H9 (cell line): ENCODE results near the gene IRF2BP2. TPM values are rescaled to one million over a fixed set of nuclear protein-coding genes. Genes with fewer than 3 reads are reported as not detected.
"Not testable (repeated sequence)": the region's sequence is repeated elsewhere in the genome, so short reads cannot be mapped to it uniquely, and the experiment has no call there.

Experiments used
- DNase-seq: peaks from one replicate; pipeline ENCODE4 v3.0.0-alpha.2; 2017
- H2AFZ ChIP-seq: one replicate; pipeline ENCODE4 v1.6.1; 2013; ENCODE audit warnings: mild to moderate bottlenecking, low read length, control low read depth, moderate library complexity
- H2AK5ac ChIP-seq: 2 replicates; pipeline ENCODE4 v1.6.1; 2013; ENCODE audit warnings: low read length, control low read depth, mixed read lengths; ENCODE audit not compliant: insufficient read length
- H2BK120ac ChIP-seq: one replicate; pipeline ENCODE4 v1.6.1; 2013; ENCODE audit warnings: low read depth, mild to moderate bottlenecking, low read length, control low read depth, inconsistent platforms; ENCODE audit not compliant: poor library complexity, severe bottlenecking
- H2BK12ac ChIP-seq: 2 replicates; pipeline ENCODE4 v1.6.1; 2013; ENCODE audit warnings: low read length, control low read depth, mixed read lengths, low read depth; ENCODE audit not compliant: insufficient read length
- H2BK15ac ChIP-seq: 2 replicates; pipeline ENCODE4 v1.6.1; 2013; ENCODE audit warnings: low read depth, low read length, control low read depth
- H2BK20ac ChIP-seq: one replicate; pipeline ENCODE4 v1.6.1; 2013; ENCODE audit warnings: low read depth, mild to moderate bottlenecking, low read length, control low read depth, inconsistent platforms; ENCODE audit not compliant: poor library complexity, severe bottlenecking
- H2BK5ac ChIP-seq: 2 replicates; pipeline ENCODE4 v1.6.1; 2013; ENCODE audit warnings: low read length, control low read depth, mixed read lengths; ENCODE audit not compliant: insufficient read length
- H3K14ac ChIP-seq: 2 replicates; pipeline ENCODE4 v1.6.1; 2013; ENCODE audit warnings: low read length, control low read depth; ENCODE audit not compliant: insufficient read depth
- H3K18ac ChIP-seq: 2 replicates; pipeline ENCODE4 v1.6.1; 2013; ENCODE audit warnings: low read depth, mild to moderate bottlenecking, mixed read lengths, low read length, control low read depth; ENCODE audit not compliant: insufficient read length
- H3K23ac ChIP-seq: 2 replicates; pipeline ENCODE4 v1.6.1; 2013; ENCODE audit warnings: low read length, control low read depth, mixed read lengths, low read depth; ENCODE audit not compliant: insufficient read length
- H3K23me2 ChIP-seq: 2 replicates; pipeline ENCODE4 v1.6.1; 2013; ENCODE audit warnings: low read depth, mild to moderate bottlenecking, mixed read lengths, low read length, control low read depth; ENCODE audit not compliant: insufficient read length, poor library complexity, severe bottlenecking
- H3K27ac ChIP-seq: 2 replicates; pipeline ENCODE4 v1.5.1; 2013; ENCODE audit warnings: low read length, control low read depth, mixed read lengths, low read depth; ENCODE audit not compliant: insufficient read length
- H3K27me3 ChIP-seq: 2 replicates; pipeline ENCODE4 v1.6.1; 2013; ENCODE audit warnings: low read length, control low read depth, inconsistent platforms; ENCODE audit not compliant: insufficient read depth
- H3K4ac ChIP-seq: 2 replicates; pipeline ENCODE4 v1.6.1; 2013; ENCODE audit warnings: low read depth, mild to moderate bottlenecking, control low read depth, inconsistent platforms, low read length, moderate library complexity
- H3K4me1 ChIP-seq: 2 replicates; pipeline ENCODE4 v1.6.1; 2013; ENCODE audit warnings: low read length, control low read depth, inconsistent platforms; ENCODE audit not compliant: insufficient read depth
- H3K4me2 ChIP-seq: 2 replicates; pipeline ENCODE4 v1.6.1; 2013; ENCODE audit warnings: low read length, control low read depth, mixed read lengths; ENCODE audit not compliant: insufficient read length, insufficient read depth
- H3K56ac ChIP-seq: 2 replicates; pipeline ENCODE4 v1.6.1; 2013; ENCODE audit warnings: low read depth, mild to moderate bottlenecking, mixed read lengths, low read length, control low read depth; ENCODE audit not compliant: insufficient read length
- H3K79me1 ChIP-seq: 2 replicates; pipeline ENCODE4 v1.6.1; 2013; ENCODE audit warnings: low read depth, mild to moderate bottlenecking, moderate library complexity, low read length, control low read depth, inconsistent platforms; ENCODE audit not compliant: insufficient read depth, poor library complexity, severe bottlenecking
- H3K79me2 ChIP-seq: 2 replicates; pipeline ENCODE4 v1.6.1; 2013; ENCODE audit warnings: low read length, control low read depth, inconsistent platforms; ENCODE audit not compliant: insufficient read depth
- H3K9ac ChIP-seq: 2 replicates; pipeline ENCODE4 v1.6.1; 2013; ENCODE audit warnings: low read length, control low read depth, mixed read lengths; ENCODE audit not compliant: insufficient read length; ENCODE audit errors: extremely low read depth
- H3K9me3 ChIP-seq: one replicate; pipeline ENCODE4 v1.6.1; 2013; ENCODE audit warnings: low read depth, low read length, inconsistent platforms; ENCODE audit not compliant: control insufficient read depth
- H3T11ph ChIP-seq: one replicate; pipeline ENCODE4 v1.6.1; 2013; ENCODE audit warnings: mild to moderate bottlenecking, low read length, control low read depth, inconsistent platforms
- H4K20me1 ChIP-seq: one replicate; pipeline ENCODE4 v1.6.1; 2013; ENCODE audit not compliant: control insufficient read depth, insufficient read length, insufficient read depth
- H4K5ac ChIP-seq: 2 replicates; pipeline ENCODE4 v1.6.1; 2013; ENCODE audit warnings: low read depth, mild to moderate bottlenecking, mixed read lengths, low read length, control low read depth; ENCODE audit not compliant: insufficient read length
- H4K8ac ChIP-seq: replicated peaks from 2 replicates; pipeline ENCODE4 v1.6.1; 2013; ENCODE audit warnings: low read length, control low read depth, mixed read lengths, low read depth; ENCODE audit not compliant: insufficient read length
- H4K91ac ChIP-seq: 2 replicates; pipeline ENCODE4 v1.6.1; 2013; ENCODE audit warnings: low read depth, mild to moderate bottlenecking, moderate library complexity, mixed read lengths, low read length, control low read depth; ENCODE audit not compliant: insufficient read length
- H3K27ac Mint-ChIP-seq, 3 experiments: 2 replicates in 2 of 3; 3 replicates in 1 of 3; pipeline ENCODE4 v1.8.0; 2020 to 2021; ENCODE audit warnings: mixed read lengths in 3 of 3, mild to moderate bottlenecking in 1 of 3, moderate library complexity in 1 of 3
- H3K27me3 Mint-ChIP-seq: 2 replicates; pipeline ENCODE4 v1.8.0; 2021; ENCODE audit warnings: low read depth, mild to moderate bottlenecking, moderate library complexity, mixed read lengths
- H3K36me3 Mint-ChIP-seq, 3 experiments: 2 replicates in 2 of 3; 3 replicates in 1 of 3; pipeline ENCODE4 v1.8.0; 2020 to 2021; ENCODE audit warnings: low read depth in 3 of 3, mixed read lengths in 3 of 3; ENCODE audit not compliant: insufficient read depth in 1 of 3
- H3K4me1 Mint-ChIP-seq, 2 experiments: 2 replicates each; pipeline ENCODE4 v1.8.0; 2020; ENCODE audit warnings: mixed read lengths in 2 of 2
- H3K4me3 Mint-ChIP-seq, 2 experiments: 2 replicates in 1 of 2; 3 replicates in 1 of 2; pipeline ENCODE4 v1.8.0; 2020 to 2021; ENCODE audit warnings: mild to moderate bottlenecking in 2 of 2, mixed read lengths in 2 of 2, moderate library complexity in 1 of 2
- H3K9me3 Mint-ChIP-seq, 2 experiments: 2 replicates in 1 of 2; 3 replicates in 1 of 2; pipeline ENCODE4 v1.8.0; 2020; ENCODE audit warnings: mild to moderate bottlenecking in 2 of 2, mixed read lengths in 2 of 2, moderate library complexity in 1 of 2
- CTCF ChIP-seq: fragments of 200-600 bp; sonication (generic); conservative IDR thresholded peaks from 3 replicates; pipeline ENCODE4 v1.8.0; 2021; ENCODE audit warnings: antibody characterized with exemption, mild to moderate bottlenecking
- WGBS: extraction: QIAGEN DNeasy Blood & Tissue Kit; methylation state at CpG from one replicate; pipeline ENCODE4 v1.1.7; 2013; ENCODE audit warnings: missing lambda C conversion rate, low lambda C conversion rate, mixed read lengths; ENCODE audit not compliant: insufficient read length; ENCODE audit errors: extremely low coverage; 5-methylcytosine and 5-hydroxymethylcytosine counted together
- total RNA-seq: library from RNA; stranded (reverse); gene quantifications from 2 replicates; pipeline ENCODE4 v1.2.1, GENCODE V29; 2021

Gene IRF2BP2
- total RNA-seq, 1 experiment from 2014 or later = 80.2 TPM

- Histone ChIP-seq H3K27me3 (no peaks in the 10 kb centered on the region), H2BK5ac (no peak overlapping the region), H3K79me1 (no peaks in the 10 kb centered on the region), H3K23ac (no peak overlapping the region), H3K9me3 (no peaks in the 10 kb centered on the region), H3K23me2 (no peaks in the 10 kb centered on the region), H3T11ph (no peak overlapping the region), H4K8ac (no peak overlapping the region), H2BK20ac (no peak overlapping the region), H4K20me1 (no peaks in the 10 kb centered on the region), H3K9ac (no peak overlapping the region), H2AK5ac (no peak overlapping the region), H2BK15ac (no peak overlapping the region), H2BK120ac (no peak overlapping the region), H2AFZ (no peak overlapping the region), H3K4me1 (no peaks in the 10 kb centered on the region), H4K5ac (no peak overlapping the region), H4K91ac (no peak overlapping the region), H2BK12ac (no peak overlapping the region), H3K4me2 (no peak overlapping the region), H3K14ac (no peak overlapping the region), H3K27ac (no peak overlapping the region), H3K56ac (no peak overlapping the region), H3K79me2 (no peaks in the 10 kb centered on the region), H3K4ac (no peak overlapping the region), H3K18ac (no peak overlapping the region)
- H3K9me3 Mint-ChIP-seq = no peaks in the 10 kb centered on the region
- TF ChIP-seq CTCF = no peak
- H3K36me3 Mint-ChIP-seq = no peaks in the 10 kb centered on the region
- peaks cover 7% of the 10 kb centered on the region in 2 experiments; a peak in 2 of 4 replicates for H3K4me1 Mint-ChIP-seq
- WGBS = no CpG with 5 or more reads among the region's 4 CpGs
- no peak for DNase-seq
- no peaks in the 10 kb centered on the region for H3K27me3 Mint-ChIP-seq
- no peak overlapping the region for H3K4me3 Mint-ChIP-seq
- H3K27ac Mint-ChIP-seq = no peak overlapping the region
Measured at GRCh38 chr1:234638832-234639799, 29.1 kb upstream of the IRF2BP2 start.

GRCh38 chr1:234634922-234635321 is 24.9 kb upstream of the IRF2BP2 start:
- H3T11ph ChIP-seq, H4K20me1 ChIP-seq, H3K23ac ChIP-seq, H3K27me3 Mint-ChIP-seq, H3K79me1 ChIP-seq, H3K23me2 ChIP-seq, H3K27ac Mint-ChIP-seq, H3K79me2 ChIP-seq, DNase-seq, H3K56ac ChIP-seq, H3K4me2 ChIP-seq, H3K4me1 ChIP-seq, H3K9me3 ChIP-seq, H3K27ac ChIP-seq, H2BK20ac ChIP-seq, H2BK120ac ChIP-seq, H3K14ac ChIP-seq, H4K8ac ChIP-seq, H2BK15ac ChIP-seq, H2BK5ac ChIP-seq, H3K36me3 Mint-ChIP-seq, H3K4me3 Mint-ChIP-seq, H3K9me3 Mint-ChIP-seq, H3K4me1 Mint-ChIP-seq, H3K9ac ChIP-seq, H4K91ac ChIP-seq, H3K4ac ChIP-seq, H4K5ac ChIP-seq, H2AFZ ChIP-seq, H3K18ac ChIP-seq, H3K27me3 ChIP-seq, H2AK5ac ChIP-seq, H2BK12ac ChIP-seq: not testable (repeated sequence)
- WGBS = no CpG with 5 or more reads among the region's 9 CpGs
